PFSK-1 (cell line): ENCODE results near the gene FAM219B.
A peak's percentile ranks its signal among the peaks of the same experiment; 100 is the strongest.

Experiments
- FOXP2 ChIP-seq: optimal IDR thresholded peaks from 2 replicates; pipeline ENCODE3; 2011; ENCODE audit warnings: borderline replicate concordance, control low read depth, inconsistent platforms; ENCODE audit not compliant: insufficient read depth; ENCODE audit errors: extremely low read length, extremely low read depth
- POLR2AphosphoS5 ChIP-seq: IDR thresholded peaks from 2 replicates; pipeline ENCODE4 v1.6.1; 2012; ENCODE audit warnings: low read depth, mild to moderate bottlenecking, control low read depth, low read length, moderate library complexity
- SIN3A ChIP-seq: IDR thresholded peaks from 2 replicates; pipeline ENCODE4 v1.6.1; 2012; ENCODE audit warnings: mild to moderate bottlenecking, low read length, moderate library complexity, borderline replicate concordance; ENCODE audit not compliant: insufficient read depth
- TAF1 ChIP-seq: IDR thresholded peaks from 2 replicates; pipeline ENCODE4 v1.6.1; 2012; ENCODE audit warnings: low read length, control low read depth, borderline replicate concordance; ENCODE audit not compliant: insufficient read depth
- TF ChIP-seq, protein P1 (sequence below), 2 experiments: IDR thresholded peaks; 2 replicates each; pipeline versions ENCODE4 v1.6.1 to v1.8.0; 2011 to 2012; ENCODE audit warnings: low read depth in 2 of 2, low read length in 2 of 2, control low read depth in 1 of 2, inconsistent platforms in 1 of 2, mild to moderate bottlenecking in 1 of 2, moderate library complexity in 1 of 2; ENCODE audit not compliant: insufficient read depth in 1 of 2

FAM219B gene

DNA sequence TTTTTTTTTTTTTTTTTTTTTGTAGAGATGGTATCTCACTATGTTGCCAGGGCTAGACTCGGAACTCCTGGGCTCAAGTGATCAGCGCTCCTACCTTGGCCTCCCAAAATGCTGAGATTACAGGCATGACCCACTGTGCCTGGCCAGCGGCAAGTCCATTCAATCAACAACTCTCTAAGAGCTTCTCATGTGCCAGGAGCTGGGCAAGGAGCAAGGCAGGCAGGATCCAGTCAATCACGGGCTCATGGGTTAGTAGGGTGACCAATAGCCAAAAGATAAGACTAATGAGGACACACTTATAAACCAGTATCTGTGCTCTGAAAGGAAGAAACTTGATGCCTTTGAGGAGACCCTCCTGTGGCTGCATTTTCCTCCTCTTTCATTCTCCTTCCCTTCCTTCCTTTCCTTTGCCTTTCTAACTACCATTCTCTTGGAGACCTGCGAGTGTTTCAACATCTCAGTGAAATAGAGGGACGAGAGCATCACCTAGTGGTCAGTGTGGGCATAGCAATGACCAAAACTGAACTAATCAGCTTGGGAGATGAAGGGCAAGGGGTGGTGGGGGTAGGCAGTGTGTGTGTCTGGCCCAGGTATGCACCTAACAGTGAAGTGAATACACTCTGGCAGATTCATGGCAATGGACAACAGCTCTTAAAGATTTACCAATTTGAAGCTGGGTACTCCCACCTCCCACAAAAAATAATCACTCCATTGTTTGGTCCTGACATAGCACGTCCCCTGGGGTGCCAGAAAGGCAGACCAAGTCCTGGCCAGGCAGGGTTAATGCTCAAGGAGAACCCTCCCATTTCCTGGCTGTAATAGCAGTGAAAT is 43.6 kb upstream of the FAM219B start:
- TF ChIP-seq TAF1: no peak
- TF ChIP-seq FOXP2: no peak
- TF ChIP-seq, protein P1, sequence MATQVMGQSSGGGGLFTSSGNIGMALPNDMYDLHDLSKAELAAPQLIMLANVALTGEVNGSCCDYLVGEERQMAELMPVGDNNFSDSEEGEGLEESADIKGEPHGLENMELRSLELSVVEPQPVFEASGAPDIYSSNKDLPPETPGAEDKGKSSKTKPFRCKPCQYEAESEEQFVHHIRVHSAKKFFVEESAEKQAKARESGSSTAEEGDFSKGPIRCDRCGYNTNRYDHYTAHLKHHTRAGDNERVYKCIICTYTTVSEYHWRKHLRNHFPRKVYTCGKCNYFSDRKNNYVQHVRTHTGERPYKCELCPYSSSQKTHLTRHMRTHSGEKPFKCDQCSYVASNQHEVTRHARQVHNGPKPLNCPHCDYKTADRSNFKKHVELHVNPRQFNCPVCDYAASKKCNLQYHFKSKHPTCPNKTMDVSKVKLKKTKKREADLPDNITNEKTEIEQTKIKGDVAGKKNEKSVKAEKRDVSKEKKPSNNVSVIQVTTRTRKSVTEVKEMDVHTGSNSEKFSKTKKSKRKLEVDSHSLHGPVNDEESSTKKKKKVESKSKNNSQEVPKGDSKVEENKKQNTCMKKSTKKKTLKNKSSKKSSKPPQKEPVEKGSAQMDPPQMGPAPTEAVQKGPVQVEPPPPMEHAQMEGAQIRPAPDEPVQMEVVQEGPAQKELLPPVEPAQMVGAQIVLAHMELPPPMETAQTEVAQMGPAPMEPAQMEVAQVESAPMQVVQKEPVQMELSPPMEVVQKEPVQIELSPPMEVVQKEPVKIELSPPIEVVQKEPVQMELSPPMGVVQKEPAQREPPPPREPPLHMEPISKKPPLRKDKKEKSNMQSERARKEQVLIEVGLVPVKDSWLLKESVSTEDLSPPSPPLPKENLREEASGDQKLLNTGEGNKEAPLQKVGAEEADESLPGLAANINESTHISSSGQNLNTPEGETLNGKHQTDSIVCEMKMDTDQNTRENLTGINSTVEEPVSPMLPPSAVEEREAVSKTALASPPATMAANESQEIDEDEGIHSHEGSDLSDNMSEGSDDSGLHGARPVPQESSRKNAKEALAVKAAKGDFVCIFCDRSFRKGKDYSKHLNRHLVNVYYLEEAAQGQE (IDR thresholded peaks at IDR 0.05; ENCODE audit: insufficient read depth in 1 of 2, low read depth in 2 of 2, low read length in 2 of 2): no peak

DNA sequence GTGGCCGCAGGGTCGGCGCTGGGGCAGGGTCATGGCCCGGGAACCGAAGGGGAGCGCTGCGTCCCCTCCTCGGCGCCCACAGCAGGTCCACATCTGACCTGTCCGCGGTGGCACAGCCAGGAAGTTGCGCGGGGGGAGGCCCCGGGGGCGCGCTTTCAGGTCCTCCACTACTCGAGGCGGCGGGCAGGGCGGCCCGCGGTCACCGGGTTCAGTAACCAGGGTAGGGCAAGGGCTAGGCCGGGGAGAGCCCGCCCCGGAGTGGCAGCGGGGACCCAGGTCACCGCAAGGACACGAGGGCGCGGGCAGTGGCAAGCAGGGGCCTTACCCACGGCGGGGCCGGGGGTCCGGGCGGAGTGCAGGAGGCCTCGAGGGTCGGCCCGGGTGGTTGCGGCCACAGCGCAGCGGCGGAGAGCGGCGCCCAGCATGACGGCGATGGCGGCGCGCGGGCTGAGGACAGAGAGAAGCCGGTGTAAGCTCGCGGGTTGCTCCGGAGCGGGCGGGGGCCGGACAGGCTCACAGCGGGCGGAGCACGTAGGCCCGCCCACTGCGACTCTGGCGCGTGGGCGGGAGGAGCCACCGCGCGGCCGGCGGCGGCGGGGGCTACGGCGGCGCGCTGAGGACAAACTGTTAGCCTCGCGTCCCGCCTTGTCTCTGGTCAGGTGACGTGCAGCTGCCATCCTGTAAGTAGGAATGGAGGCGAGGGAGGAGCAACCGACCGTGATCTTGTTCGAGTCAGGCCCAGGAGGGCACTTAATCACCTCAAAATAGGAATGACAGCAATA is 31.1 kb upstream of the FAM219B start, which contains the start of gene COX5A:
TSS of gene COX5A (minus strand) at position 484 of the 782 bp plus-strand sequence. CDS start at position 425, 59 bp downstream.
- TF ChIP-seq POLR2AphosphoS5 (peak; percentile 91), TAF1 (peak; percentile 88), SIN3A (no peak), FOXP2 (peak; percentile 92)
- TF ChIP-seq, protein P1 (IDR thresholded peaks at IDR 0.05; ENCODE audit: insufficient read depth in 1 of 2, low read depth in 2 of 2, low read length in 2 of 2): peak; percentile 12 to 25; a peak in 1 of 4 replicates

DNA sequence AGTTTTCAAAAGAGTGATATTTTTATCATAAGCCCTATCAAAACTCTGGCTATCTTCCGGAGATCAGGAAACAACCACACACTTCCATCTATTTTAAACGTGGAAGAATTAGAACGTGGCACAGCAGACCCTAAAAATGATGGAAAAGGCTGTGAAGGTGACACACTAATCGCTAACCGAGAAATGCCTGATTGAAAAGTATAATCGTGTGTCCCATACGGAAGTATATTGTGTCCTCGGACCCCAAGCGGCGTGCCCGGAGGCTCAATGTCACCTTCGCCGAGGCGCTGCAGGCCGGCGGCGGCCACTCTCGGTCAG is 30.6 kb upstream of the FAM219B start:
- TF ChIP-seq POLR2AphosphoS5 (no peak), FOXP2 (no peak), TAF1 (no peak), SIN3A (no peak)
- TF ChIP-seq, protein P1 (IDR thresholded peaks at IDR 0.05; ENCODE audit: insufficient read depth in 1 of 2, low read depth in 2 of 2, low read length in 2 of 2): no peak

DNA sequence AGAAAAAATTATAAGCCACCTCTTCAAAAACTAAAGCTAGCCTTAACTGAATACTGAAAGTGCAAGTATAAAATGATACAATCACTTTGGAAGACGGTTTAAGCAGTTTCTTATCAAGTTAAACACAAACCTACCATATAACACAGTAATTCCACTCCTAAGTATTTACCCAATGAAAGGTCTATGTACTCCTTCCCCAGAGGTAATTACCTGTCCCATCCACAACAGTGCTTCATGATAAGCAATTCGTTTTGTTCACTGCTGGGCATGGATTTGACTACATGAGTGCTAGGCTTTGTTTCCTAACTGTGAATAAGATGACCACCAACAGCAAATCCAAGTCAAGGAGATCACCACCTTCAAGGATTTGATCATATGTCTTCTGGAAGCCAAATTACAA is 26.9 kb upstream of the FAM219B start:
- TF ChIP-seq SIN3A (no peak), FOXP2 (no peak), POLR2AphosphoS5 (no peak), TAF1 (no peak)
- TF ChIP-seq, protein P1 (IDR thresholded peaks at IDR 0.05; ENCODE audit: insufficient read depth in 1 of 2, low read depth in 2 of 2, low read length in 2 of 2): no peak
